22Rv1 (cell line): ENCODE measurements around the gene KLK6.

Experiments
- CTCF ChIP-seq: fragments of 450-650 bp; IDR thresholded peaks from 2 replicates; pipeline ENCODE4 v1.5.1; 2017; ENCODE audit warnings: mild to moderate bottlenecking
- ZFX ChIP-seq: fragments of 450-650 bp; IDR thresholded peaks from 2 replicates; pipeline ENCODE4 v1.6.1; 2017; ENCODE audit warnings: antibody characterized with exemption, borderline replicate concordance

- TF ChIP-seq CTCF (no peak), ZFX (no peak)
These were observed 6.4 kb upstream of the KLK6 start for GRCh38 chr19:50975766-50976165.
